GM18526 (cell line): ENCODE data around the gene MR1.

ENCODE experiments used
- POLR2A ChIP-seq: IDR thresholded peaks from 3 replicates; pipeline ENCODE4 v1.6.1; 2011; ENCODE audit not compliant: insufficient read length; ENCODE audit errors: extremely low read depth

MR1 gene

DNA sequence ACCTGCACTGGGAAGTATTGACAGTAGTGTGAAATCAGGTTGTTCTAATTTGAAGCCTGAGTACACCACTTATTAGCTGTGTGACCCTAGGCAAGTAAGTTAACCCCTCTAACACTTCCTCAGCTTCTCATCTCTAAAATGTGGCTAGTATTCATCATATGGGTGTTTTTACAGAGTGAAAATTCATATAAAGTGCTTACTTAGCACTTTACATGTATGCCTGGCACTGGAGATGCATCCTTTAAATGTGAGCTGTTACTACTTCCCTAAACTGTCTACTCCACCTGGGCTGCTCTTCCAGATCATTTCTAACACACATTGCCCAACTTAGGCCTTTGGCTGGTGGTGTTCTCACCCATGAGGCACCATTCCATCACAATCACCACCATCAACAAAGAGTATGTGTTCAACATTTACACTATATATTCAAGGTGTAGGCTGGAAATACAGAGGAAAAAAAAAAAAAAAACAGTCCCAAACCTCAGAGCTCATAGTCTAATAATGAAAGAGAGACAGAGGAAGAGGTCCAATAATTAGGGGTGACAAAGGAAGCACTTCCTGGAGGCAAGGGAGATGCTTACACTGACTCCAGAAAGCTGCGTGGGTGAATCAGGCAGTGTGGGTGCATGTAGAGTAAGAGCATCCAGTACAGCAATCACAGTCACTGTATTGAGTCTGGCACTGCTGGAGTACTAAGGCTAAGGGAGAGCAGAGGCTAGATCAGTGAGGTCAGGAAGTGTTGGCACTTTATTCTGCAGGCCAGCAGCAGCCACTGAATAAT, 14.7 kb upstream of the MR1 start:
- TF ChIP-seq POLR2A: no peak

DNA sequence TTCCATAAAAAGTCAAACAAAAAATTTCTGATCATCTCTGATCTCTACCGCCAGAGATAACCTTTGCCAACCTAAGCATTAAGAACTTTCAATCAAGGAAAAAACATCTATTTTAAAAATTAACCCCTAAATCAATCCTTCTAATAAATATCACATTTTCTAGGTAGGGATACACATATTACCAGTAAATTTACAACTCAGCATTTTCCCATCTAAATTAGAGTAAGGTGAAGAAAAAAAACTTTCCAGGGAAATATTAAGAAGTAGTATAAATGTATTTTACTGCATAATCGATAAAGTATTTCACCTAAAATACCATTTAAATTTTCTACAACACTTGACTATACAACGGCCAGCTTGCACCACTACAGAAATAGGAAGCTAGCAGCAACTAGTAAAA, 12.6 kb upstream of the MR1 start:
- TF ChIP-seq POLR2A: no peak

DNA sequence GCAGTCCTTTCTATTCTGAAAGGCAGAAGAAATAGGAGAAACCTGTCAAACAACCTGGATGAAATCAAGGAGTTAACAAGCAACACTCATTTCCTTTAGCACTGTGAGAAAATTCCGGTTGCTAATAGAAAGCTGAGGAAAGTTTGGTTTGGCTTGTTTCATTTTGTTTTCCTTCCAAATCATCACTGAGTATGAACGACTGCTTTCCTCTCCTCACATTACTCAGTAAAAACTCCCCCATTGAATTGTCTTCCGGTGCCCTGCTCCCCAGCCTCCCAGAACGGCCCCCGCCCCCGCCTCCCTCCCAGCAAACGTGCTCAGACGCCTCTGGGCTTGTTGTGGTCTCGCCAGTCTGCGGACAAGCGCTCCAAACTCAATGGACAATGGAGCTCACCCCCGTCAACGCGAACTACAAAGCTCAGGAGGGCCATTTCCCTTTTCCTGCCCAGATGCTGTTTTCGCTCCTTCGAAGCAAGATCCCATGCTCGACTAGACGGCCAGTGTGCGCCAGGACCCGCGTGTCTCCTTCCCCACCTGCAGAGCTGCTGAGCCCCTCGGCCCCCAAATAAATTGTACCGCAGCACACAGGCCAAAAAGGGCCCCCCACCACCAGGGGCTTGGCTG, 11.9 kb upstream of the MR1 start:
- peak; percentile 36 for TF ChIP-seq POLR2A

DNA sequence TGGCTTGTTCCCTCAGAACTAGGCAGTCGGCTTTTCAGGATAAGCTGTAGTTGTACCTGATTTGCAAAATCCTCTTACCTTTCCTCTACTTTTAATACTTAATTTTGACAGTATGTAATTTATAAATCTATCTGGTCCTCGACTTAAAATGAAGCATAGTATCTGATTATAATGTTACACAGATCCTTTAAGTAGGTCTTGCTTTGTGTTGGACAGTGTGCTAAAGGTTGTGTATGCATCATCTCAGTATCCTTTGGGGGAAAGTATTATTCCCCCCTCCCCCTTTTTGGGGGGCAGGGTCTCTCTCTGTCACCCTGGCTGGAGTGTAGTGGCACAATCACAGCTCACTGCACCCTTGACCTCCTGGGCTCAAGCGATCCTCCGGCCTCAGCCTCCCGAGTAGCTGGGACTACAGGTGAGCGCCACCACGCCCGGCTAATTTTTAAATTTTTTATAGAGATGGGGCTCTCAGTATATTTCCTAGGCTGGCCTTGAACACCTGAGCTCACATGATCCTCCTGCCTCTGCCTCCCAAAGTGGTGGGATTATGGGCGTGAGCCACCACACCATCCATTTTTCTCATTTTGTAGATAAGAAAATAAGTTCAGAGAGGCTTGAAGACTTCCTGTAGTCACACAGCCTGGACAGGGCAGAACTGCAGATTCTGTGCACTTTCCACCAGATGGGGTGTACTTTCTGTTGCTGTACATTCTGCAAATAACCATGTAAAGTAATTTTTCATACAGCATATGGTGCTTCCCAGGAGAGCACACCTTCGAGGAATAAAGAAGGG, 10.3 kb upstream of the MR1 start:
- TF ChIP-seq POLR2A: no peak

DNA sequence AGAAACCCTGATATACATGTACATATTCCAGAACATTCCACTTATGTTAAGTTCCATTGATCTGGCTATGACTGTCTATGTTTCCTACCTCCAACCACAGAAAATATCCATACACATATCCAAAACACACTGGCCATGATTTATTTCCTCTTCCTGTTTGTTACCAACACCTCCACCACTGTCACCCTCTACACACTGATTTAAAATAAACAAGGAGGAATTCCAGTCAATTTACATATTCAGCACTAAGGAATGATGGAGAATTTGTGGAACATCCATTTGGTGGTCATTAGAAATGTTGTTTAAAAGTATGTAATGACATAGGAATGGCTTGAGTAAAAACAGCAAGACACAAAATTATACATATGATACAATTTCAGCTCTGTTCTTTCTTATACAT, 5.6 kb upstream of the MR1 start:
- TF ChIP-seq POLR2A: no peak

DNA sequence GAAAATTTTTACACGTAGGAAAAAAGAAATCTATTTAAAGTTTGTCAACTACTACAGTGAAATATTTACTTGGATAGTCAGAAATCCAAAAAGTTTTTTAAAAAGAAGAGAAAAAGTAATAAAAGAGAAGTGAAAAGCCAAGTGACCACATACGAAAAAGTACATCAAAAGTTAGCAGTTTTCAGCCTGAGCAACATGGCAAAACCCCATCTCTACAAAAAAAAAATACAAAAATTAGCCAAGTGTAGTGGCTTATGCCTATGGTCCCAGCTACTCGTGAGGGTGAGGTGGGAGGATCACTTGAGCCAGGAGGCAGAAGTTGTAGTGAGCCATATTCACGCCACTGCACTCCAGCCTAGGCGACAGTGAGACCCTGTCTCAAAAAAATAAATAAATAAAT, 5.2 kb upstream of the MR1 start:
- no peak for TF ChIP-seq POLR2A

DNA sequence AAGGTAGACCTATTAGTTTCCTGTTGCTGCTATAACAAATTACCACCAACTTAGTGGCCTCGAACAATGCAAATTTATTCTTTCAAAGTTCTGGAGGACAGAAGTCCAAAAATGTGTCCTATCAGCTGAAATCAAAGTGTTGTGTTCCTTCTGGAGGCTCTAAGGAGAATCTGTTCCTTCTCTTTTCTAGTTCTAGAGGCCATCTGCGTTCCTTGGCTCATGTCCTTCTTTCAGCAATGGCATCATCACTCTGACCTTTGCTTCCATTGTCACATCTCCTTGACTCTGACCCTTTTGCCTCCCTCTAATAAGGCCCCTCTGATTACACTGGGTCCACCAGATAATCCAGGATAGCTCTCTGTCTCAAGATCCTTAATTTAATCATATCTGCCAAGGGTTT, 1.2 kb upstream of the MR1 start:
- TF ChIP-seq POLR2A: no peak

DNA sequence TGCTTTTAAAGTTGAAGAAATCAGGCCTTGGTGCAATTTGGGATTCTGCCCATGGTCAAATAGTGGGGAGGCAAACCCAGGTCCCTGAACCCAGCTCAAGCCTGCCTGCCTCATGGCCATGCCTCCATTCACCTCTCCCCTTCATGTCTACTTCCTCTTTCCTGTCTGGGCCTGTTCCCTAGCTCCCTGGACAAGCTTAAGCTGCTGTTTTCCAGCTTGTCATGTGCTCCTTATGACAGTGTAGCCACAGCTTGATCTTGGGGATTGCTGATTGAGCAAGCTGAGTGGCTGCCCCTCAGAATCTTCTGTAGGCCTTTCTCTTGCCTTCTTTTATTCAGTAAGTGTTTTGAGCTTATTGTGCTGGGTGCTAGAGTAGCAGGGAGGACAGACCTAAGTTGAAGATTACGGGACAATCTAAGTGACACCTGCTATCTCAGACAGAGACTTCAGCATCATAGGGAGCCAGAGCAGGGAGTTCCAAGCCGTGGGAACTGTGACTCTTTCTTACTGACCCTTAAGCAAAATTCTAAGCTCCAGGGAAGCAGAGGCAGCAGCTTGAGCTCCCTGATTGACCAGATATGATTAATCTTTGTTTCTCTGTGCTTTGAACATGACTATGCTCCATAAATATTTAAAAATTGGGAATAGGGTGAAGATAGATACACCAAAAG, 520 bp upstream of the MR1 start:
- TF ChIP-seq POLR2A: no peak

DNA sequence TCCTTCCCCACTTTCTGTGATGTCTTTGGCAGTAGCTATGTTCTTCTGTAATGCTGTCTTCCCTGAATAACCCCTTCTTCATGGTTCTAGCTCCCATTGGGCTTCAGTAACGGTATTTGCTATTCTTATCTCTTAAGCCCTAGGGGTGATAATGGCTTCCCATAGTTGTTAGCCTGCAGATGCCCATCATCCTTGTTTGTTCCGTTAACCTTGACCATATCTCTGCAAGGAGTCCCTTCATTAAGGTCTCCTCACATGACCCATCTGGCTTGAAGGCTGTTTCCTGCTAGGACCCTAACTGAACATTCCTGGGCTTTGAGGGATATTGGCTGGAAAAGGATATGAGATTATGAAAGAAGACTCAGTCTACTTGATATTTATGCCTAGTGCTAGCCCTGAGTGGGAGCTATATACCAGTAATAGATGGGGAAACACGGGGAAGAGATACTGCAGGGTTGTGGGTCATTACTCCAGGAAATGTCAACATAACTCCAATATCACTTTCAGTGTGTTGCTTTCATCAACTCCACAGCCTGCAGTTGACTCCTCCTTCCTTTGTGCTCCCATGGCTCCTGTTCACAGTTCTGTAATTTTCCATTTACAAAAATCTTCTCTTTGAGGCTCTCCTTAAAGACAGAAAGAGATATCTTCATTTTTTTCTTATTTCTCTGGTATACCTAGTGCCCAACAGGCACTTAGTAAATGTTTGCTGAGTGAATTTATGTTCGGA, 2.5 kb downstream of the MR1 start:
- TF ChIP-seq POLR2A: no peak

DNA sequence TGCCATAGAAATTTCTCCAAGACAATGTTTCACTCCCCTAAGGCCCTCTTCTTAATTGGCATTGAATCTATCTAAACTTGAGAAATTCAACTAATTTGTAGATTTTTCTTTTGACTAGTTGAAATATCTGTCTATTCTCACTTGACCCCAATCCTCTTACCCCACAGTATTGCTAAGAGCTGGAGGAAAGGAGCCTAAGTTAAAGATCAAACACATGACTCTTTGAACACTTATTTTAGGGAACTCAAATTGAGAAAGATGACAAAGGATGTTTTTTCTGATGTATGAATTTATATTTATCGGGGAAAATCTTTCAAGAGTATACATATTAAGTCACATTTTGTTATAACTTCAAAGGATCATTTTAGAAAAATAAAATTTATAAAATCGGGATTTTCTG, 3.6 kb downstream of the MR1 start:
- TF ChIP-seq POLR2A: no peak

DNA sequence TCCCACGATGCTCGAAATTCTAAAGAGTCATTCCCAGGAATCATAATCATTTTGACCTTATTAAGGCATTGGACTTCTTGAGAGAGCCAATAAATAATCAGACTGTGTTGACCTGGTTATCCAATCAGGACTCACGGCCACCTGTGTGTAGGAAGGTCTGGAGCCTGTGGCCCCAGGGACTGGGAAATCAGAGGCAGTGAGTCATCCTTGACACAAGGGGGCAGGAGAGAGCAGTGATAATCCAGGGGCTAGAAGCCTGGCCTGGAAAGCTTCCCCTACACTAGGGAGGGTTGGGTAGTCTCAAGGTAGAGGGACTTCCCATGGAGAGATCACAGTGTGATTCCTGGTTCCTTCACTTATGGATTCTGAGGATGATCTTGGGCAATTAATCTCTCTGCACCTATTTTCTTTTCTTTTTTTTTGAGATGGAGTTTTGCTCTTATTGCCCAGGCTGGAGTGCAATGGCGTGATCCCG, 4.7 kb downstream of the MR1 start:
- no peak for TF ChIP-seq POLR2A

DNA sequence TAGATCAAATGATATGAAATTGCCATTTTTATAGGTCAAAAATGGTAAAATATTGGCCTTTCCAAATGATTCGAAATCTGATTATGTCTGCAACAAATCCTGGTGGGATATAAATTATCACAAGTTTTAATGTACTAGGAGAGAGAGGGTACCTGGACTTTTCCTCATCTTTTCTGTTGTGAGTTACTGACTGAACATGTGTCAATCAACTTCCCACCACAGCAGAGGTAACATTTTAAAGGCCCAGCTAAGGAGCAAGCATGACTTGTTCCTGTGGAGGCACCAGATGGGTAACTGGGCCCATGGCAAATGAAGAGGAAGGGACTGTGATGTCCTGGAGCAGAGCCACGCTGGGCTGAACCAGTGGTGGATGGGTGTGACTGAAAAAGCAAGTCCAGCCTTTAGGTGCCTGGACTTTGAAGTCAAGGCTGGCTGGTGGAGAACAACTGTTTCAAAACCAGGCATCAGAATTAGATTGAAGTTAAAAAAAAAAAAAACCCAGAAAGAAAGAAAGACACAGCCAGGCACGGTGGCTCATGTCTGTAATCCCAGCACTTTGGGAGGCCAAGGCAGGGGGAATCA, 6.6 kb downstream of the MR1 start:
- no peak for TF ChIP-seq POLR2A

DNA sequence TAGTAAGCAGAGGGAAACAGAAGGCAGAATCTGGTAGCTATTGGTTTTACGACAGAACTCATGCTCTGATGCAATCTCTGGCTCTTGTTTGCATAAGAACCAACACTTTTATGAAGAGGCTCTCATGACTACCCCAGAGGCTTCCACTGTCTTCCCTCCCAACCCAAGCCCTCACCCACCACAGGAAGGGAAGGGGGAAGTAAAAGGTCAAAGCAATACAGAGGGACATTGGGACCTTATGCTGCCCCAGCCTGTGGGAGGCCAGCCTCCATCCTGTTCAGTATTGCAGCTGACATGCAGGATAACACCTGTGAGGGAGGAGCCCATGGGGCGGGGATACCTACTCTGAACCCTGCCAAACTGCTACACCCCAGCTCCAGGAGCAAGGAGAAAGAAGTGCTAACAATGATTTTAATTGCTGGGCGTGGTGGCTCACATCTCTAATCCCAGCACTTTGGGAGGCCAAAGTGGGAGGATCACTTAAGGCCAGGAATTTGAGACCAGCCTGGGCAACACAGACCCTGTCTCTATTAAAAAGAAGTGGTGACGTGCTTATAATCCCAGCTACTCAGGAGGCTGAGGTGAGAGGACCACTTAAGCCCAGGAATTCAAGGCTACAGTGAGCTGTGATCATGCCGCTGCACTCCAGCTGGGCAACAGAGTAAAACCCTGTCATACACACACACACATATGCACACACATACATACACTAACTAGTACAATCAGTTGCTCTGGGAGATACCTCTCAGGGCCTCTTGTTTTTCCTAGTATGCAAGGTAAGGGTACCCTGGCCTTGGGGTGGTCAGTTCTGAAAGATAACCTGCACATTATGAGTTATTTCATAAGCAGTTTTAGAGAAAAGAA, 9.5 kb downstream of the MR1 start:
- TF ChIP-seq POLR2A: no peak
